Uterus (tissue), 4 donors: Measurements from ENCODE around the gene PRR11. TPM values are rescaled to one million over a fixed set of nuclear protein-coding genes. Genes with fewer than 3 reads are reported as not detected.

ENCODE experiments used
- DNase-seq, 2 donors: peaks; one replicate each; pipeline ENCODE4 v3.0.0-alpha.2; 2019 to 2020
- H3K27ac ChIP-seq, 2 donors: fragments of 200-600 bp; sonication (generic); 1 replicate in 1 of 2; 2 replicates in 1 of 2; pipeline ENCODE4 v1.5.1; 2016 to 2018
- H3K27me3 ChIP-seq, 2 donors: fragments of 200-600 bp; sonication (generic); one replicate each; pipeline ENCODE4 v1.5.1; 2018 to 2019; ENCODE audit warnings: control low read depth in 1 of 2
- H3K36me3 ChIP-seq, 2 donors: fragments of 200-600 bp; sonication (generic); one replicate each; pipeline ENCODE4 v1.5.1; 2019; ENCODE audit warnings: control low read depth in 1 of 2
- H3K4me1 ChIP-seq, 2 donors: fragments of 200-600 bp; sonication (generic); one replicate each; pipeline ENCODE4 v1.5.1; 2018 to 2019; ENCODE audit warnings: control low read depth in 1 of 2
- H3K4me3 ChIP-seq, 2 donors: fragments of 200-600 bp; sonication (generic); 1 replicate in 1 of 2; 2 replicates in 1 of 2; pipeline ENCODE4 v1.5.1; 2018 to 2019; ENCODE audit warnings: mild to moderate bottlenecking in 1 of 2
- H3K9me3 ChIP-seq, 2 donors: fragments of 200-600 bp; sonication (generic); one replicate each; pipeline ENCODE4 v1.5.1; 2019; ENCODE audit warnings: control low read depth in 1 of 2
- CTCF ChIP-seq, 4 experiments: fragments of 200-600 bp in 2 of 4; fragments of 450-650 bp in 2 of 4; sonication (generic) in 2 of 4; IDR thresholded peaks; one replicate each; pipeline ENCODE4 v1.5.1; 2016 to 2019; ENCODE audit warnings: antibody characterized with exemption in 4 of 4, mild to moderate bottlenecking in 2 of 4, moderate library complexity in 1 of 4
- POLR2A ChIP-seq, 2 donors: fragments of 450-650 bp; IDR thresholded peaks; one replicate each; pipeline ENCODE4 v1.6.1; 2016; ENCODE audit warnings: antibody characterized with exemption in 2 of 2, mild to moderate bottlenecking in 1 of 2, moderate library complexity in 1 of 2
- intact Hi-C: fragments of 100-400 bp; cut with DNase I; formaldehyde crosslinking; loops from one replicate; pipeline ENCODE4 v1.15.1; 2023; ENCODE audit warnings: low total_unique reads
- total RNA-seq, 4 donors: library from RNA; depleted of rRNA in 3 of 4; stranded (reverse); fragments of >200 nt in 3 of 4; gene quantifications; one replicate each; pipeline versions ENCODE4 v1.1.0 to v1.2.4, GENCODE V29; 2014 to 2023
- donor health status: DM: yes; HTN: yes; CAD: no.

The PRR11 gene
- total RNA-seq, 4 donors from 2014 or later, result 0.26 to 5.5 (median 1.6) TPM; not detected in 1

GRCh38 chr17:59108400-59109102 lies 47.0 kb upstream of the PRR11 start:
- intact Hi-C loops, result no loop called here
- TF ChIP-seq POLR2A (IDR thresholded peaks at IDR 0.05) (no peak), CTCF (IDR thresholded peaks at IDR 0.05) (no peak)

GRCh38 chr17:59110973-59111372 lies 44.6 kb upstream of the PRR11 start:
- Histone ChIP-seq H3K27ac (no peak overlapping the region), H3K4me1 (no peaks in the 10 kb centered on the region), H3K4me3 (no peak overlapping the region), H3K27me3 (no peaks in the 10 kb centered on the region), H3K36me3 (no peaks in the 10 kb centered on the region), H3K9me3 (no peaks in the 10 kb centered on the region)
- no peak for TF ChIP-seq CTCF (IDR thresholded peaks at IDR 0.05)
- TF ChIP-seq POLR2A (IDR thresholded peaks at IDR 0.05), result no peak
- intact Hi-C loops, result no loop called here
- DNase-seq, result no peak

More at GRCh38 chr17:59108400-59109102, 47.0 kb upstream of the PRR11 start:
- Histone ChIP-seq H3K27ac (no peak overlapping the region), H3K36me3 (no peaks in the 10 kb centered on the region), H3K4me3 (no peak overlapping the region), H3K4me1 (no peaks in the 10 kb centered on the region), H3K9me3 (no peaks in the 10 kb centered on the region), H3K27me3 (no peaks in the 10 kb centered on the region)
- no peak for DNase-seq

- DNase-seq, result no peak
- H3K27me3 ChIP-seq, result no peaks in the 10 kb centered on the region
- TF ChIP-seq POLR2A (IDR thresholded peaks at IDR 0.05) (no peak), CTCF (IDR thresholded peaks at IDR 0.05) (no peak)
Observed at GRCh38 chr17:59111539-59111938, 44.0 kb upstream of the PRR11 start.

GRCh38 chr17:59115474-59115873 lies 40.1 kb upstream of the PRR11 start:
- Histone ChIP-seq H3K27me3 (no peaks in the 10 kb centered on the region), H3K27ac (no peak overlapping the region), H3K4me1 (no peaks in the 10 kb centered on the region), H3K36me3 (no peaks in the 10 kb centered on the region), H3K4me3 (no peak overlapping the region), H3K9me3 (no peaks in the 10 kb centered on the region)
- TF ChIP-seq CTCF (IDR thresholded peaks at IDR 0.05) (no peak), POLR2A (IDR thresholded peaks at IDR 0.05) (no peak)
- DNase-seq, result no peak
- intact Hi-C loops, result no loop called here

More at GRCh38 chr17:59111539-59111938, 44.0 kb upstream of the PRR11 start:
- no peak overlapping the region for H3K27ac ChIP-seq
- no peaks in the 10 kb centered on the region for H3K4me1 ChIP-seq
- H3K9me3 ChIP-seq, result no peaks in the 10 kb centered on the region
- H3K4me3 ChIP-seq, result no peak overlapping the region
- no peaks in the 10 kb centered on the region for H3K36me3 ChIP-seq
- intact Hi-C loops, result no loop called here

- intact Hi-C loops, result no loop called here
- Histone ChIP-seq H3K27ac (no peak overlapping the region), H3K27me3 (no peaks in the 10 kb centered on the region), H3K4me3 (no peak overlapping the region), H3K36me3 (no peaks in the 10 kb centered on the region), H3K4me1 (no peaks in the 10 kb centered on the region), H3K9me3 (no peaks in the 10 kb centered on the region)
- TF ChIP-seq CTCF (IDR thresholded peaks at IDR 0.05), result no peak
- no peak for TF ChIP-seq POLR2A (IDR thresholded peaks at IDR 0.05)
- no peak for DNase-seq
Observed at GRCh38 chr17:59121901-59122480, 33.6 kb upstream of the PRR11 start.
